GM13977 (cell line): ENCODE results near the gene SRP9.

Source experiments
- DNase-seq: peaks from one replicate; pipeline ENCODE4 v3.0.0; 2012; ENCODE audit warnings: low spot score
- CTCF ChIP-seq: IDR thresholded peaks from 2 replicates; pipeline ENCODE4 v1.5.1; 2012; ENCODE audit warnings: mild to moderate bottlenecking, control low read depth; ENCODE audit not compliant: insufficient read depth; ENCODE audit errors: extremely low read depth, missing control alignments
- in situ Hi-C: fragments of 300-500 bp; cut with MboI; formaldehyde crosslinking; loops from one replicate; pipeline ENCODE4 v1.12.0; 2022; ENCODE audit warnings: low sequenced_read_pairs, low pct_unique_long_range_greater_than_20kb, mixed read lengths, inconsistent platforms; ENCODE audit not compliant: unreplicated experiment

SRP9 gene

GRCh38 chr1:225769687-225770086, 7.9 kb upstream of the SRP9 start:
- in situ Hi-C loops, result no loop called here
- TF ChIP-seq CTCF, result no peak
- DNase-seq, result no peak

- in situ Hi-C loops, result no loop called here
- DNase-seq, result no peak
- no peak for TF ChIP-seq CTCF
These were observed 6.9 kb upstream of the SRP9 start for GRCh38 chr1:225770561-225771248.

GRCh38 chr1:225771661-225772322, 5.8 kb upstream of the SRP9 start:
- in situ Hi-C loops, result no loop called here
- no peak for TF ChIP-seq CTCF
- no peak for DNase-seq

- TF ChIP-seq CTCF, result peak; percentile 65
- in situ Hi-C loops, result no loop called here
- peak; percentile 52 for DNase-seq
These were observed 5.3 kb upstream of the SRP9 start for GRCh38 chr1:225772323-225772768.

GRCh38 chr1:225772848-225773247, 4.8 kb upstream of the SRP9 start:
- TF ChIP-seq CTCF, result no peak
- DNase-seq, result no peak
- in situ Hi-C loops, result no loop called here

GRCh38 chr1:225774281-225775147, 3.1 kb upstream of the SRP9 start:
- no peak for TF ChIP-seq CTCF
- DNase-seq, result no peak
- in situ Hi-C loops, result no loop called here
